ENCODE results near the gene HEATR5A.
"Not testable (repeated sequence)": the region's sequence is repeated elsewhere in the genome, so short reads cannot be mapped to it uniquely, and the experiment has no call there.

The HEATR5A gene

GRCh38 chr14:31371646-31372045, 48.7 kb downstream of the HEATR5A start:
- no peaks in the 10 kb centered on the region for H3K9me3 ChIP-seq (ENCODE audit: control insufficient read depth, low read length)
- no peaks in the 10 kb centered on the region for H3K36me3 ChIP-seq (ENCODE audit: control insufficient read depth, insufficient read depth, low read length)
- H2AFZ ChIP-seq = no peak overlapping the region
- H3K4me1 ChIP-seq = no peaks in the 10 kb centered on the region
- no peak overlapping the region for H3K4me2 ChIP-seq (ENCODE audit: low read length)
- no peak overlapping the region for H3K9ac ChIP-seq
- no peak for TF ChIP-seq CTCF (IDR thresholded peaks at IDR 0.05)
- no peaks in the 10 kb centered on the region for H3K79me2 ChIP-seq
- no peaks in the 10 kb centered on the region for H3K27me3 ChIP-seq (ENCODE audit: control insufficient read depth, insufficient read depth, low read length)
- no peak overlapping the region for H3K27ac ChIP-seq
- no peak overlapping the region for H3K4me3 ChIP-seq (ENCODE audit: low read depth, low read length)

GRCh38 chr14:31363331-31364073, 56.8 kb downstream of the HEATR5A start:
- TF ChIP-seq CTCF (IDR thresholded peaks at IDR 0.05) = no peak
- Histone ChIP-seq H3K4me3 (ENCODE audit: low read depth, low read length) (no peak overlapping the region), H3K4me2 (ENCODE audit: low read length) (no peak overlapping the region), H3K27me3 (ENCODE audit: control insufficient read depth, insufficient read depth, low read length) (no peaks in the 10 kb centered on the region), H2AFZ (no peak overlapping the region), H3K9ac (no peak overlapping the region), H3K36me3 (ENCODE audit: control insufficient read depth, insufficient read depth, low read length) (no peaks in the 10 kb centered on the region), H3K79me2 (no peaks in the 10 kb centered on the region), H3K9me3 (ENCODE audit: control insufficient read depth, low read length) (no peaks in the 10 kb centered on the region), H3K4me1 (no peaks in the 10 kb centered on the region), H3K27ac (no peak overlapping the region)

- no peaks in the 10 kb centered on the region for H3K79me2 ChIP-seq
- no peak overlapping the region for H2AFZ ChIP-seq
- no peaks in the 10 kb centered on the region for H3K27me3 ChIP-seq (ENCODE audit: control insufficient read depth, insufficient read depth, low read length)
- H3K27ac ChIP-seq = no peak overlapping the region
- H3K4me3 ChIP-seq (ENCODE audit: low read depth, low read length) = no peak overlapping the region
- H3K9me3 ChIP-seq (ENCODE audit: control insufficient read depth, low read length) = no peaks in the 10 kb centered on the region
- no peak overlapping the region for H3K9ac ChIP-seq
- H3K4me1 ChIP-seq = no peaks in the 10 kb centered on the region
- TF ChIP-seq CTCF (IDR thresholded peaks at IDR 0.05) = no peak
- no peaks in the 10 kb centered on the region for H3K36me3 ChIP-seq (ENCODE audit: control insufficient read depth, insufficient read depth, low read length)
- H3K4me2 ChIP-seq (ENCODE audit: low read length) = no peak overlapping the region
These were observed 57.6 kb downstream of the HEATR5A start for GRCh38 chr14:31362746-31363145.

- not testable (repeated sequence) for H3K79me2 ChIP-seq; H3K36me3 ChIP-seq (ENCODE audit: control insufficient read depth, insufficient read depth, low read length); H3K9ac ChIP-seq; H3K4me2 ChIP-seq (ENCODE audit: low read length); H3K4me1 ChIP-seq; H3K4me3 ChIP-seq (ENCODE audit: low read depth, low read length); H3K27me3 ChIP-seq (ENCODE audit: control insufficient read depth, insufficient read depth, low read length); H3K9me3 ChIP-seq (ENCODE audit: control insufficient read depth, low read length); H3K27ac ChIP-seq; H2AFZ ChIP-seq
These were observed 58.6 kb downstream of the HEATR5A start for GRCh38 chr14:31361761-31362160.

- TF ChIP-seq CTCF (IDR thresholded peaks at IDR 0.05) = no peak
- Histone ChIP-seq H3K9me3 (ENCODE audit: control insufficient read depth, low read length) (no peaks in the 10 kb centered on the region), H3K27ac (no peak overlapping the region), H3K4me1 (no peaks in the 10 kb centered on the region), H3K79me2 (no peaks in the 10 kb centered on the region), H3K4me3 (ENCODE audit: low read depth, low read length) (no peak overlapping the region), H3K4me2 (ENCODE audit: low read length) (no peak overlapping the region), H3K9ac (no peak overlapping the region), H3K36me3 (ENCODE audit: control insufficient read depth, insufficient read depth, low read length) (no peaks in the 10 kb centered on the region), H3K27me3 (ENCODE audit: control insufficient read depth, insufficient read depth, low read length) (no peaks in the 10 kb centered on the region), H2AFZ (no peak overlapping the region)
These were observed 59.3 kb downstream of the HEATR5A start for GRCh38 chr14:31360919-31361662.

Measured in parathyroid adenoma (tissue), 2 donors.